ENCODE results near the gene FNBP1. TPM values are rescaled to one million over a fixed set of nuclear protein-coding genes. Genes with fewer than 3 reads are reported as not detected.

Gene FNBP1
- polyA plus RNA-seq, 1 of the 3 experiments (the other 2 are of a cell fraction), result 11.0 TPM

DNA sequence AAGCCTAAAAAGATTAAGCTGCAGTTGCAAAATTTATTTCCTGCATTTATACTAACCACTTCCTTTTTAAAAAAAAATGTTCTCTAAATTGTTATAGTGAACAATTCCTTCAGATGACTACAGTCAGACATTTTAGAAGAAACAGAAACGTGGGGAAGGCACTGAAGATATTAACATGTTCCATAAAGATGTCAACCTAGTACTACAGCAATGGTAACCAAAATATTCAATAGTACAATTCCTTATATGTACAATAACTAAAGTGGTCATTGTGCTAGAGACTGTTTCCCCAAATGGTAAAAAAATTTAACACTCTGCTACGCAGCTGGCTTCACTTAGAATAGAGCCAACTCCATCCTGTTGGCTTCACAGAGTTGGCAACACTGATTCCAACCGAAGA is 97.7 kb downstream of the FNBP1 start:
- peaks cover 0 to 16% of the 10 kb centered on the region in 2 experiments for H3K36me3 ChIP-seq (replicated peaks in 1 of 2; ENCODE audit: control insufficient read depth in 1 of 2, insufficient read depth in 2 of 2, low read length in 1 of 2)

DNA sequence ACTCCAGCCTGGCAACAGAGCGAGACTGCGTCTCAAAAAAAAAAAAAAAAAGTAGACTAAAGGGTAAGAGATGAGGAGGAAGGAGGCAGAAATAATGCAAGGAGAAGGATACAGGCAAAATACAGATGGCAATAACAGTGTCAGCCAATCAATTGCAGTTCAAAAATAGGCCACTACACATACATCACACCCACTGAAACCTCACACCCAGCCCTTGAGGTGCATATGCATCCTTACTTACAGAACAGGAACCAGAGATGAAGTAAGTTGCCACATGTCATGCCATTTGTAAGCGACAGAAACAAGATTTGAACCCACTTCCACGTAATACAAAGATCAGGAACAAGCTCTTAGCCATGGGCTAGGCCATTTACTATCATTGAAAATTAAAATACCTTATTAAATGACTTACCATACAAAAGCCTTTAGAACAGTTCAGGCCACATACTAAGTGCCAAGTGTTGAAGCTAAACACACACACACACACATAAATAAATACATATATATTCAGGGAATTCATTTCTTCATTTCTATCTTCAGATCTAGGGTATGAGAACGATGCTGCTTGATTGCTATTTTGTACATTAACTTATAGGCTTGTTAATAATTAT is 98.4 kb downstream of the FNBP1 start:
- TF ChIP-seq FOXJ3 (CRISPR knock-in tag; IDR thresholded peaks at IDR 0.05), result no peak
- TF ChIP-seq, protein P1, sequence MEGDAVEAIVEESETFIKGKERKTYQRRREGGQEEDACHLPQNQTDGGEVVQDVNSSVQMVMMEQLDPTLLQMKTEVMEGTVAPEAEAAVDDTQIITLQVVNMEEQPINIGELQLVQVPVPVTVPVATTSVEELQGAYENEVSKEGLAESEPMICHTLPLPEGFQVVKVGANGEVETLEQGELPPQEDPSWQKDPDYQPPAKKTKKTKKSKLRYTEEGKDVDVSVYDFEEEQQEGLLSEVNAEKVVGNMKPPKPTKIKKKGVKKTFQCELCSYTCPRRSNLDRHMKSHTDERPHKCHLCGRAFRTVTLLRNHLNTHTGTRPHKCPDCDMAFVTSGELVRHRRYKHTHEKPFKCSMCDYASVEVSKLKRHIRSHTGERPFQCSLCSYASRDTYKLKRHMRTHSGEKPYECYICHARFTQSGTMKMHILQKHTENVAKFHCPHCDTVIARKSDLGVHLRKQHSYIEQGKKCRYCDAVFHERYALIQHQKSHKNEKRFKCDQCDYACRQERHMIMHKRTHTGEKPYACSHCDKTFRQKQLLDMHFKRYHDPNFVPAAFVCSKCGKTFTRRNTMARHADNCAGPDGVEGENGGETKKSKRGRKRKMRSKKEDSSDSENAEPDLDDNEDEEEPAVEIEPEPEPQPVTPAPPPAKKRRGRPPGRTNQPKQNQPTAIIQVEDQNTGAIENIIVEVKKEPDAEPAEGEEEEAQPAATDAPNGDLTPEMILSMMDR (IDR thresholded peaks at IDR 0.05), result peak; percentile 6; the same call in 1 of the 2 replicates
- no peaks in the 10 kb centered on the region for H3K9me2 ChIP-seq
- no peak overlapping the region for H3K27ac ChIP-seq (ENCODE audit: low read depth in 2 of 2, low read length in 1 of 2)
- no peak overlapping the region for H3K4me2 ChIP-seq
- 92% methylated on average over 5 of the region's 5 CpGs for WGBS (ENCODE audit: low lambda C conversion rate)
- no peak overlapping the region for H2AFZ ChIP-seq (ENCODE audit: low read depth)
- H3K79me2 ChIP-seq (ENCODE audit: insufficient read depth), result no peaks in the 10 kb centered on the region
- H3K9ac ChIP-seq, result no peak overlapping the region
- peaks cover 10% of the 10 kb centered on the region; the same call in 1 of the 2 replicates for H3K9me3 ChIP-seq
- POLR2A ChIA-PET, result no interaction called here
- no peak overlapping the region for H3K4me3 ChIP-seq (ENCODE audit: low read depth in 2 of 2, low read length in 1 of 2)
- CTCF ChIA-PET, result no interaction called here
- no peaks in the 10 kb centered on the region for H4K20me1 ChIP-seq (ENCODE audit: insufficient read depth)
- peaks cover 8% of the 10 kb centered on the region for H3F3A ChIP-seq (replicated peaks; ENCODE audit: insufficient read depth)
- no peaks in the 10 kb centered on the region for H3K27me3 ChIP-seq (ENCODE audit: insufficient read depth)
- peaks cover 0 to 16% of the 10 kb centered on the region in 2 experiments for H3K36me3 ChIP-seq (replicated peaks in 1 of 2; ENCODE audit: control insufficient read depth in 1 of 2, insufficient read depth in 2 of 2, low read length in 1 of 2)
- DNase-seq, result no peak
- peaks cover 4 to 8% of the 10 kb centered on the region in 2 experiments; a peak in 3 of 4 replicates for H3K4me1 ChIP-seq (ENCODE audit: control insufficient read depth in 1 of 2, insufficient read depth in 2 of 2, low read depth in 1 of 2, low read length in 1 of 2)

More for the DNA sequence above, 97.7 kb downstream of the FNBP1 start:
- Histone ChIP-seq H3K9me2 (no peaks in the 10 kb centered on the region), H3K9me3 (peaks cover 10% of the 10 kb centered on the region; the same call in 1 of the 2 replicates), H3K27me3 (ENCODE audit: insufficient read depth) (no peaks in the 10 kb centered on the region), H3K4me1 (ENCODE audit: control insufficient read depth in 1 of 2, insufficient read depth in 2 of 2, low read depth in 1 of 2, low read length in 1 of 2) (peaks cover 6 to 15% of the 10 kb centered on the region in 2 experiments; a peak in 3 of 4 replicates), H3K4me3 (ENCODE audit: low read depth in 2 of 2, low read length in 1 of 2) (no peak overlapping the region), H3K4me2 (no peak overlapping the region), H3K27ac (ENCODE audit: low read depth in 2 of 2, low read length in 1 of 2) (no peak overlapping the region), H2AFZ (ENCODE audit: low read depth) (no peak overlapping the region), H3K79me2 (ENCODE audit: insufficient read depth) (no peaks in the 10 kb centered on the region), H3K9ac (no peak overlapping the region), H3F3A (replicated peaks; ENCODE audit: insufficient read depth) (peaks cover 1% of the 10 kb centered on the region), H4K20me1 (ENCODE audit: insufficient read depth) (no peaks in the 10 kb centered on the region)
- 80% methylated on average over 3 of the region's 3 CpGs for WGBS (ENCODE audit: low lambda C conversion rate)
- TF ChIP-seq RCOR1 (IDR thresholded peaks at IDR 0.05; ENCODE audit: low read length) (no peak), MEF2A (IDR thresholded peaks at IDR 0.05; ENCODE audit: borderline replicate concordance, low read depth) (no peak), FOXJ3 (CRISPR knock-in tag; IDR thresholded peaks at IDR 0.05) (no peak), NFIC (IDR thresholded peaks at IDR 0.05; ENCODE audit: borderline replicate concordance) (no peak), SMC3 (IDR thresholded peaks at IDR 0.05; ENCODE audit: low read depth, low read length) (no peak), GATA2 (CRISPR knock-in tag; IDR thresholded peaks at IDR 0.05) (no peak), EP300 (IDR thresholded peaks at IDR 0.05; ENCODE audit: borderline replicate concordance in 1 of 2, low read depth in 1 of 2, low read length in 1 of 2) (no peak), FOXM1 (IDR thresholded peaks at IDR 0.05; ENCODE audit: low read depth) (no peak), SIN3A (IDR thresholded peaks at IDR 0.05; ENCODE audit: borderline replicate concordance, low read depth, low read length) (no peak), NRF1 (IDR thresholded peaks at IDR 0.05; ENCODE audit: low read depth, low read length) (no peak)
- POLR2A ChIA-PET, result no interaction called here
- CTCF ChIA-PET, result no interaction called here
- no peak for DNase-seq
